Testis (tissue), 5 donors: Measurements from ENCODE around the gene NUP54. TPM values are rescaled to one million over a fixed set of nuclear protein-coding genes. Genes with fewer than 3 reads are reported as not detected.

ENCODE experiments used
- DNase-seq: peaks from one replicate; pipeline ENCODE4 v3.0.0-alpha.2; 2019
- H3K27ac ChIP-seq, 2 donors: fragments of 200-600 bp; sonication (generic); one replicate each; pipeline ENCODE4 v1.5.1; 2019
- H3K27me3 ChIP-seq: fragments of 200-600 bp; sonication (generic); one replicate; pipeline ENCODE4 v1.5.1; 2019
- H3K36me3 ChIP-seq: fragments of 200-600 bp; sonication (generic); one replicate; pipeline ENCODE4 v1.5.1; 2017; ENCODE audit warnings: low read depth; ENCODE audit errors: missing control alignments
- H3K4me1 ChIP-seq: fragments of 200-600 bp; sonication (generic); one replicate; pipeline ENCODE4 v1.5.1; 2019
- H3K4me3 ChIP-seq, 2 donors: fragments of 200-600 bp; sonication (generic); one replicate each; pipeline ENCODE4 v1.5.1; 2017 to 2019
- H3K9me3 ChIP-seq: fragments of 200-600 bp; sonication (generic); one replicate; pipeline ENCODE4 v1.5.1; 2017
- CTCF ChIP-seq, 3 experiments: fragments of 450-650 bp in 2 of 3; fragments of 200-600 bp in 1 of 3; sonication (generic) in 1 of 3; IDR thresholded peaks; one replicate each; pipeline ENCODE4 v1.5.1; 2016 to 2019; ENCODE audit warnings: antibody characterized with exemption in 3 of 3, mild to moderate bottlenecking in 2 of 3, moderate library complexity in 1 of 3
- POLR2A ChIP-seq: fragments of 450-650 bp; IDR thresholded peaks from one replicate; pipeline ENCODE4 v1.6.1; 2017; ENCODE audit warnings: antibody characterized with exemption, mild to moderate bottlenecking, moderate library complexity
- WGBS, 2 donors: methylation state at CpG; one replicate each; pipeline ENCODE4 v1.1.5; 2018; 5-methylcytosine and 5-hydroxymethylcytosine counted together
- intact Hi-C: fragments of 100-400 bp; cut with DNase I; formaldehyde crosslinking; loops from one replicate; pipeline ENCODE4 v1.15.1; 2023; ENCODE audit warnings: low total_unique reads
- long read RNA-seq, 2 donors: transcript quantifications; one replicate each; lab custom pipeline, GENCODE V29; 2026
- polyA plus RNA-seq: library from polyadenylated mRNA; stranded (reverse); fragments of 350-450 nt; fragmentation: Illumina TruSeq; extraction: RNeasy Lipid Tissue Mini Kit (QIAGEN cat#74804); gene quantifications from one replicate; pipeline ENCODE4 v1.2.3, GENCODE V29; 2014; ENCODE audit warnings: low read depth, low replicate concordance; ENCODE audit not compliant: insufficient read depth
- total RNA-seq, 2 donors: library from RNA; depleted of rRNA; stranded (reverse); fragments of >200 nt; gene quantifications; one replicate each; pipeline ENCODE4 v1.2.3, GENCODE V29; 2016

Gene NUP54
- 10 to 100 TPM; 45.0 to 48.6 TPM for total RNA-seq
- polyA plus RNA-seq: 39.0 TPM
- long read RNA-seq, donor 1, transcript NUP54-201 (12 exons, 2,367 nt): major isoform, 13 of 28 reads
- long read RNA-seq, donor 1, partial matches to known transcripts: 15 of 28 reads
- long read RNA-seq, donor 1, other reads (novel, unspliced or antisense): 0 of 28 reads
- long read RNA-seq, donor 2, transcript NUP54-201 (12 exons, 2,367 nt): major isoform, 11 of 19 reads
- long read RNA-seq, donor 2, partial matches to known transcripts: 5 of 19 reads
- long read RNA-seq, donor 2, other reads (novel, unspliced or antisense): 0 of 19 reads

GRCh38 chr4:76148142-76148865 lies at the start of gene NUP54:
Gene NUP54 (minus strand): TSS chr4:76148397. CDS start chr4:76148374, 23 bp downstream.
- intact Hi-C loops: no loop called here
- WGBS, 2 donors: 0 to 1% methylated on average over 19 to 47 of the region's 47 CpGs
- H3K36me3 ChIP-seq: no peaks in the 10 kb centered on the region
- H3K27me3 ChIP-seq: no peaks in the 10 kb centered on the region
- H3K4me1 ChIP-seq: peaks cover 10% of the 10 kb centered on the region
- peak; percentile 97 for DNase-seq
- no peaks in the 10 kb centered on the region for H3K9me3 ChIP-seq
- peak within 1 kb of the TSS; percentile 77 to 93 for H3K4me3 ChIP-seq
- H3K27ac ChIP-seq: peak within 1 kb of the TSS; percentile 90 to 91
- TF ChIP-seq POLR2A: peak; percentile 73
- peak in 1 of 3 experiments; percentile 31 for TF ChIP-seq CTCF (IDR thresholded peaks at IDR 0.05)

- no peaks in the 10 kb centered on the region for H3K9me3 ChIP-seq
- H3K27me3 ChIP-seq: no peaks in the 10 kb centered on the region
- TF ChIP-seq CTCF (IDR thresholded peaks at IDR 0.05) (no peak), POLR2A (no peak)
- 45 to 56% methylated on average over 8 to 10 of the region's 10 CpGs for WGBS, 2 donors
- H3K27ac ChIP-seq: peak overlapping the region; percentile 75 to 79
- H3K36me3 ChIP-seq: no peaks in the 10 kb centered on the region
- no peak overlapping the region for H3K4me3 ChIP-seq
- peaks cover 70% of the 10 kb centered on the region for H3K4me1 ChIP-seq
- no peak for DNase-seq
- intact Hi-C loops: no loop called here
Observed at GRCh38 chr4:76197031-76197743, 49.0 kb upstream of the NUP54 start.

GRCh38 chr4:76196376-76196775 lies 48.2 kb upstream of the NUP54 start:
- H3K4me3 ChIP-seq: no peak overlapping the region
- peak overlapping the region; percentile 75 to 79 for H3K27ac ChIP-seq
- no peaks in the 10 kb centered on the region for H3K27me3 ChIP-seq
- no peaks in the 10 kb centered on the region for H3K9me3 ChIP-seq
- TF ChIP-seq POLR2A (no peak), CTCF (IDR thresholded peaks at IDR 0.05) (no peak)
- H3K36me3 ChIP-seq: no peaks in the 10 kb centered on the region
- intact Hi-C loops: no loop called here
- no peak for DNase-seq
- peaks cover 70% of the 10 kb centered on the region for H3K4me1 ChIP-seq
- WGBS, 2 donors: 93 to 96% methylated on average over 2 of the region's 2 CpGs

GRCh38 chr4:76195326-76195725 lies 47.1 kb upstream of the NUP54 start:
- TF ChIP-seq CTCF (IDR thresholded peaks at IDR 0.05) (no peak), POLR2A (no peak)
- DNase-seq: no peak
- 63 to 81% methylated on average over 3 of the region's 3 CpGs for WGBS, 2 donors
- no peaks in the 10 kb centered on the region for H3K9me3 ChIP-seq
- no peak overlapping the region for H3K4me3 ChIP-seq
- H3K27me3 ChIP-seq: no peaks in the 10 kb centered on the region
- H3K27ac ChIP-seq: peak overlapping the region; percentile 75 to 79
- H3K4me1 ChIP-seq: peaks cover 60% of the 10 kb centered on the region
- no peaks in the 10 kb centered on the region for H3K36me3 ChIP-seq
- intact Hi-C loops: no loop called here
